NCI-H2196 (cell line): ENCODE results near the gene MAP3K9.

Experiments
- DNase-seq: peaks from one replicate; lab custom pipeline; 2025; ENCODE audit not compliant: unreplicated experiment; lab: John Stamatoyannopoulos, UW

The MAP3K9 gene

DNA sequence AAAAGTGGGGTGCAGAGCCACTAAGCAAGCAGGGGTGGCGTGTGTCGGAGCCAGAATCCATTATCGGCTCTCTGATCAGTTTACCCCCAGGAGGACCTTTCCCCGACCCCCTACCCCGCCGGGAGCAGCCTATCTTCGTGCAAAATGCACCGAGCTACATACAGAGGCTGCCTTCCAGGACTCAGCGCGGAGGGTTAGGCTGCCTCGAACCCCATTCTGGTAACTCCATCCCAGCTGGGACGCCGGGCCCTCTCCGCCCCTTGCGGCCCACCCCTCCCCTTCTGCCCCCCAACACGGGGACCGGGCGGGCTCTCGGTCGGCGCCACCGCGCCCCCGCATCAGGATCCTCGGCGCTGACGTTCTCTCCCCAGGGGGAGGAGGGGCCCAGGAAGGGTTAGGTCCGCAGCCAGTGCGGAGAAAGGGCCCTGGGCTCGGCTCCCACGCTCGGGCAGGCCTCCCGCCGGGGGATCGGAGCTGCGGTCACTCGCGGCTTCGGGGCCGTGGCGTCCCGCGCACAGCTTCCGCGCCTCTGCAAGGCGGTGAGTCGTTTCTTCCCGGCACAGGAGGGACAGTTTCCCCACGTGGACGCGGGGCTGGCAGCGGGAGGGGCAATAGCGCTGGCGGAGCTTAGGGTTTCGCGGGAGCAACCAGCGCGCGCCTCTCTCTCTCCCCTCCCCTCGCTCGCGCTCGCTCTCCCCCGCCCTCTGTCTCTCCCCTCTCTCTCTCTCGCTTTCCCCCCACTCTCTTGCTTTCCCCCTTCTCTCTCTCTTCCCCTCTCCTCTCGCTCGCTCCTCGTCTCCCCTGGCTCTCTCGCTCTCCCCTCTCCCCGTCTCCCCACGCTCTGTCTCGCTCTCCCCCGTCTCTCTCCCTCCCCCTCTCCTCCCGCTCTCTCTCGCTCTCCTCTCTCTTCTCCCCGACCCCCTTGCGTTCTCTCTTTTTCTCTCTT, 12.5 kb upstream of the MAP3K9 start:
- DNase-seq, result peak; percentile 21

DNA sequence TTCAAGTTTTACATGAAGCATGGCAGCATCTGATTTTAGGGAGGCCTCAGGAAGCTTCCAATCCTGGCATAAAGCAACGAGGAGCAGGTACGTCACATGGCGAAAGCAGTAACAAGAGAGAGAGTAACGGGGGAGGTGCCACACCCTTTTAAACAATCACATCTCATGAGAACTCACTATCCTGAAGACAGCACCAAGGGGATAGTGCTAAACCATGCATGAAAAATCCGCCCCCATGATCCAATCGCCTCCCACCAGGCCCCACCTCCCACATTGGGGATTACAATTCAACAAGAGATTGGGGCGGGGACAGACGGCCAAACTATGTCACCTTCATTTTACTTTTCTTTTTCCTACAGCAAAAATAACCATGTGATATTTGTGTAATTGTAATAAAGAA, 7.2 kb upstream of the MAP3K9 start:
- DNase-seq, result no peak

- no peak for DNase-seq
These were observed 5.2 kb upstream of the MAP3K9 start for GRCh38 chr14:70814466-70814865.

GRCh38 chr14:70812124-70812818, 3.0 kb upstream of the MAP3K9 start:
- DNase-seq, result no peak

DNA sequence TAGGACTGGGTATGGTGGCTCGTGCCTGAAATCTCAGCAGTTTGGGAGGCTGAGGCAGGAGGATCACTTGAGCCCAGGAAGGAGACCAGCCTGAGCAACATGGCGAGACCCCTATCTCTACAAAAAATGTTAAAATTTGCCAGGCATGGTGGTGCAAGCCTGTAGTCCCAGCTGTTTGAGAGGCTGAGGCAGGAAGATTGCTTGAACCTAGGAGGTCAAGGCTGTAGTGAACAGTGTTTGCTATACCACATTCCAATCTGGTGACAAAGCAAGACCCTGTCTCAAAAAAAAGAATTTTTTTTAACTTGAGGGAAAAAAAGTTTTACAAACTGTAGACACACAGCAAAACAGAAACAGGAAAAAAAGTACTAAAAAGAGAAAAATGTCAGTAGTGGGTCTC, 2.3 kb upstream of the MAP3K9 start:
- DNase-seq, result no peak

GRCh38 chr14:70811050-70811449, 1.7 kb upstream of the MAP3K9 start:
- DNase-seq, result no peak

DNA sequence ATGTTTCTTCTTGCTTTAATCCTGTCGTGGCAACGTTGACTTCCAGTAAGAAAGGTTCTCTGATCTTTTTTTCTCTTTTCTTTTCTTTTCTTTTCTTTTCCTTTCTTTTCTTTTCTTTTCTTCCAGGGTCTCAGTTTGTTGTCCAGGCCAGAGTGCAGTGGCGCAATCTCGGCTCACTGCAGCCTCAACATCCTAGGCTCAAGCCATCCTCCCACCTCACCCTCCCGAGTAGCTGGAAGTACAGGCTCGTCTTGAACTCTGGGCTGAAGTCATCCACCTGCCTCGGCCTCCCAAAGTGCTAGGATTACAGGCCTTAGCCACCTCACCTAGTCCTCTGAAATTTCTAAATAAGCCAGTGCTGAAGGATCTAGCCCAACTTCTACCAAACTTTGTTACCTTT, 1.3 kb upstream of the MAP3K9 start:
- DNase-seq, result no peak

DNA sequence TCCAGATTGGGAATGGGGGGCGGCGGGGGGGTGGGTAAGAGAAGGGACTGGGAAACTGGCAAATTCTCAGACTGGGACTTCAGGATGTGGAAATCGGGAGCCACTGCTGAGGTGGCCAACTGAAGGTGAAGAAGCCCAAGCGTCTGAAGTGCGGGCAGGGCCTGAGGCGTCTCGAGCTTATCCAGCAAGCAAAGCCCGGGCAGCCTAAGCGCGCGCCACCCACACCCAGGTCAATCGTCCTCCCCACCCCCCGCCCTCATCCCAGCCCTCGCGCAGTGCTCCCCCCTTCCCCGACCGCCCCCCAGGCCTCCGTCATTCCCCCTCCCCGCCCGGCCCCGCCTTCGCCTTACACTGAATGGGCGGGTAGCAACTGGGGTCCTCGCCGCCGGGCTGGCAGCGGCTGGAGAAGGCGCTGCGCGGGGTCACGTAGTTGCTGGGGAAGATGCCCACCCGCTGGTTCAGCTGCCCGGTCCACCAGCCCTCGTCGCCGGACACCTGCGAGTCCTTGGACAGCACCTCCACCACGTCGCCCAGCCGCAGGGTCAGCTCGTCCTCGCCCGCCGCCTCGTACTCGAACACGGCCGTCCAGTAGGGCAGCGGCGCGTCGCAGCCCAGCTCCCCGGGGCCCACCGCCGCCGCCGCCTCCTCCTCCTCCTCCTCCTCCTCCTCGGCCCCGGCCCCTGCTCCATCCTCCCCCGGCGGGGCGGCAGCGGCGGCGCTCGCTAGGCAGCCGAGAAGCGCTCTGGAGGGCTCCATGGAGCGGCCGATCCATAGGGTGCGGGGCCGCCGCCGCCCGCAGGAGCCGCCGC, 693 bp downstream of the MAP3K9 start:
- DNase-seq, result peak; percentile 41

DNA sequence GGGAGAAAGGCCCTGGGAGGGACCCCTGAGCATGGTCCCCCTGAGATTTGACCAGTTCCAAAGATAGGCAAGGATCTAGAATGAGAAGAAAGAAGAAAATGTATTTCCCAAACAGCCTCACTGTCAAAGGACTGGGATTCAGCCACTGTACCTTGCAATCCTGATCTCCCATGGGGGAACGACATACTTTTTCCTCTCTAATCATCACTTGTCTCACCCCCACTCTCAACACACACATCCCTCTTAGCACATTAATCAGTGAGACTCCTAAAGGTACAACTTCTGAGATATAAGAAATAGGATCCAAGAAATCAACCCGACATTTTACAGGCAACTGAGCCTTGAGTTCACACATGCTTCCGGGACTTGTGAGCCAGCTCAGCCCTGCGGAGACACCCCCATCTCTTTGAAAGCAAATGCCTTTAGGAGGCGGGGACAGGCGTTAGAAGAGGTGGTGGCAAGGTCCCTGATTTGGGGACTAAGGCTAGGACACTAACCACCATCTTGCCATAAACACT, 1.4 kb downstream of the MAP3K9 start:
- DNase-seq, result peak; percentile 35

GRCh38 chr14:70804556-70805162, 4.7 kb downstream of the MAP3K9 start:
- DNase-seq, result no peak

DNA sequence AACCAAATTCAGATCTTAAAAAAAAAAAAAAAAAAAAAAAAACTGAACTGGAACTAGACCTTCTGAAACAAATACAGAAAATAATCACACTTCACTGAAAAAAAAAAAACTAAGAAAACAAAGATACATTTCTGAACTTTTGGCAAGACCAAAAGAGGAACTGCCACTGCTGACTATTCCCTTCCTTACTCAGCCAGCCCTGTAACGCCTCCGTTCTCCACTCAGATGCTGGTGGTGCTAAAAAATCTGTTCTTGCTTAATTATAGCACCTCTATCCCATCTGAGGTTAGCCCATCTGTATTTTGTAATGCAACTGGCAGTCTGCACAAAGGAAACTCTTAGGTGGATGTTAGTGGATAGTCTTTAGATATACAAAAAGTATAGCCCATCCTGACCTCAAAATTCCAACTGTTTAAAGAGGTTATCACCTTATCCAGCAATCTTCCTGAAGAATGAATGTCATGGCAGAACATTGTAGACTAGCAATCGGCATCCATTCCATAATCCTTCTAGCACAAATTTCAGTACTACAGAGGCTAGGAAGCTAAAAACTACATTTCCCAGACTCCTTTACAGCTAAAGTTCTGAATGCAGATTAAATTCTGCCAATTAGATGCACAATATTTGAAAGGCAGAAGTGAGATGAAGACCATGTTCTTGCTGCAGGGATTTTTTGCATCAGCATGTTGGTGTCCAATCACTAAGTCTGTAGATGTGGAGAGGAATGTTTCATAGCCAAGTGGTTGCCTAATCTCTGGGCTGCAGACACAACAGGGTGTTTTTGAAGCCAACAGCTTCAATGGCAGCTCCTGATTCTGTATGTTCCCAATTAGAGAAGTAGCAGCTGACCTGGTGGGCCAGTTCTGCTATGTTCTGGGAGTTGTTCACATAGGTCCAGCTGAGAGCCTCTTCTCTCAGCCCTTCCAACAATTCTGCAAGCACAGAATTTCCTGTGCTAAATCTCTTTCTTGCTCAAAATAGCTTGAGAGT, 5.7 kb downstream of the MAP3K9 start:
- no peak for DNase-seq

GRCh38 chr14:70802379-70802778, 6.9 kb downstream of the MAP3K9 start:
- no peak for DNase-seq

- no peak for DNase-seq
These were observed 7.5 kb downstream of the MAP3K9 start for GRCh38 chr14:70801836-70802235.

DNA sequence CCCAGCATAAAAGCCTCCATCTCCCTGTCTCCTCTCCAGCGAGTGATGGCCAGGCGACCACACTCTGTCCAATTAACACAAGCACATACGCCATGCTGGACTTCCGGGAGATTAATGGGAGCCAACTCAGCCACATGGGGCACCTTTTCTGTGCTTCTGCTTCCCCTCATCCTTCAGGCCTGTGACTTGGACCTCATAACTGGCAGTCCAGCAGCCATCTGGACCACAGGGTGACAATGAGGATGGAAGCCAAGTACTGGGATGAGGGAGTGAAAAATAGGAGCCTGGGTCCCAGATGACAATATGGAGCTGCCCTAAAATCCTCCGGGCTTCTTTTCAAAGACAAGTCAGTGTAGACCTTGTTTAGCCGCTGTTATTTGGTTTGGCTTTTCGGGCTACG, 12.8 kb downstream of the MAP3K9 start:
- no peak for DNase-seq

DNA sequence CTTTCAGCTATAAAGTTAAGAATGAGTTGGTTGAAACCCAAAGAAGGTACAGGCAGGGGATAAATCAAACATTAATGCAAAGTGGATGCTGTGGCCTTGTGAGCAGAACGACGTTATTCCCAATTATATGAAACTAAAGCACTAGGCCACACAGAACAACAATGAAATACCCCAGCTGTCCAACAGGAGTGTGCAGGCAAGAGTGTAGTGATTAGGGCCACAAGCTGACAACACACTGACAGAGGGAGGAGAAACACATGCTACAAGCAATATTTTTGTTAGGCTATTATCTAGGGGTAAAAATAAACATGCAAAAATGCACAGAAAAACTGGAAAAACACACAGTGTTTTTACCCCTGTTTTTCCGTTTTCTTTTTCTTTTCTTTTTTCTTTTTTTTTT, 15.0 kb downstream of the MAP3K9 start:
- DNase-seq, result no peak

DNA sequence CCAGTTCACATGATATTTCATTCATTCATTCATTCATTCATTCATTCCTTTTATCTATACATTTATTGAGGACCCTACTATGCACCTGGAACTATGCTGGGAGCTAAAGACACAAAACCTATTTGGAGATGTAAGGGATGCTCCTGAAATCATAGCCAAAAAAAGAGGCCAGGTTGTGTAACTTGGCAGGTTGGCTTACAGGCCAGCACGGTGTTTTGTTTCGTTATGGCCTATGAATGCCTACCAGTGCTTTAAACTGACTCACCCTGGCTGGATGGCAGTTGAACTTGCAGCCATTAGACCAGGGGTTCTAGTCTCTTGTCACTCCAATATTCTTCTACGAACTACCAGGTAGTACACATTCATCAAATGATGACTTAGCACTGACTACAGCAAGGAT, 15.7 kb downstream of the MAP3K9 start:
- no peak for DNase-seq

- no peak for DNase-seq
These were observed 16.4 kb downstream of the MAP3K9 start for GRCh38 chr14:70792939-70793338.

DNA sequence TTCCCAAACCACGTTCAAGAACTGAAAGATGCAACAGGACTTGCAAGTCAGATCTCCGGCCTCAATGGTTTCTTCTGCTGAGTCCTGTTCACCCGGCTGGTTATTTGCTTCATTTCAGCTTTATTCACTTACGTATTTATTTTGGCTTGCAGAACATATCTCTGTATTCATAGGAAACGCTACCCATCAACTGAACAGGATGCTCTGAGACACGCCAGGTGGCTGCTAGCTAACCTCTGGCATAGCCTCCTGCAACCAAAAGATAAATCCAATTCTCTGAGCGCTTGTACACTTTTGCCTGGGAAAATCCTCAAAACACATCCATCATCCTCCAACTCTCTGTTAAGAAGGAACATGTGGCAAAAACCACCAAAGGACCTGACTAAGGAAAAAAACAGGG, 17.3 kb downstream of the MAP3K9 start:
- DNase-seq, result no peak

GRCh38 chr14:70789961-70790360, 19.4 kb downstream of the MAP3K9 start:
- DNase-seq, result no peak

DNA sequence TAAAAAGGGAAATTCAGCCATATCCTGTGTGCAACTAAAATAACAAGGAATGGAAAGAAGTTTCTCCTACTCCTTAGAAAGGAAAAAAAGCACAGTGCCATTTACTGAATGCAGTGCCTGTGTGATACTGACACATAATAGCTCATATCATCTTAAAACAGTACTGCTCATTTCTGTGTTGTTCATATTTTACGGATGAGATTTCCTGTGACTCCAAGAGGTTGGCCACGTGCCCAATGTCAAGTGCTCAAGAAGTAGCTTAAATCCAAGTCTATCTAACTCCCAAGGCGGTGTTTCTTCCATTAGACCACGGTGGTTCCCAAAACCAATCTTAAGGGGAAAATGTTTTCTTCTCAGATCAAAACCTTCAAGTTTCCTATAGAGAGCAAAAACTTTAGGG, 20.0 kb downstream of the MAP3K9 start:
- DNase-seq, result no peak
